ENCODE results near the gene GSDME. TPM values are rescaled to one million over a fixed set of nuclear protein-coding genes. Genes with fewer than 3 reads are reported as not detected.

The GSDME gene
- total RNA-seq, 1 experiment from 2014 or later, result 5.5 TPM

GRCh38 chr7:24767878-24768569 lies 10.8 kb upstream of the GSDME start:
- Histone ChIP-seq H3K79me2 (ENCODE audit: insufficient read depth, low read length) (no peaks in the 10 kb centered on the region), H3K14ac (ENCODE audit: insufficient read depth, low read length) (no peak overlapping the region), H3K4ac (ENCODE audit: low read depth, low read length) (no peak overlapping the region), H2BK120ac (ENCODE audit: low read depth, low read length, poor library complexity, severe bottlenecking) (no peak overlapping the region), H4K5ac (ENCODE audit: insufficient read length, low read depth, low read length) (no peak overlapping the region), H3K9me3 (ENCODE audit: control insufficient read depth, low read depth, low read length) (no peaks in the 10 kb centered on the region), H3K27me3 (ENCODE audit: insufficient read depth, low read length) (no peaks in the 10 kb centered on the region), H3K56ac (ENCODE audit: insufficient read length, low read depth, low read length) (no peak overlapping the region), H2AK5ac (ENCODE audit: insufficient read length, low read length) (no peak overlapping the region), H4K91ac (ENCODE audit: insufficient read length, low read depth, low read length) (no peak overlapping the region), H3K18ac (ENCODE audit: insufficient read length, low read depth, low read length) (no peak overlapping the region), H3K27ac (ENCODE audit: insufficient read length, low read depth, low read length) (no peak overlapping the region), H2BK5ac (ENCODE audit: insufficient read length, low read length) (no peak overlapping the region), H3K23me2 (ENCODE audit: insufficient read length, low read depth, low read length, poor library complexity, severe bottlenecking) (no peaks in the 10 kb centered on the region), H3K4me1 (ENCODE audit: insufficient read depth, low read length) (no peaks in the 10 kb centered on the region), H3K4me2 (ENCODE audit: insufficient read depth, insufficient read length, low read length) (no peak overlapping the region), H2AFZ (ENCODE audit: low read length) (no peak overlapping the region), H3K79me1 (ENCODE audit: insufficient read depth, low read depth, low read length, poor library complexity, severe bottlenecking) (no peaks in the 10 kb centered on the region), H4K8ac (replicated peaks; ENCODE audit: insufficient read length, low read depth, low read length) (no peak overlapping the region), H3K23ac (ENCODE audit: insufficient read length, low read depth, low read length) (no peak overlapping the region), H4K20me1 (ENCODE audit: control insufficient read depth, insufficient read depth, insufficient read length) (no peaks in the 10 kb centered on the region), H3T11ph (ENCODE audit: low read length) (no peak overlapping the region), H2BK15ac (ENCODE audit: low read depth, low read length) (no peak overlapping the region), H2BK12ac (ENCODE audit: insufficient read length, low read depth, low read length) (no peak overlapping the region), H3K9ac (ENCODE audit: extremely low read depth, insufficient read length, low read length) (no peak overlapping the region), H2BK20ac (ENCODE audit: low read depth, low read length, poor library complexity, severe bottlenecking) (no peak overlapping the region)
- Mint-ChIP-seq H3K27me3 (ENCODE audit: low read depth) (peaks cover 5% of the 10 kb centered on the region), H3K4me3 (no peak overlapping the region), H3K9me3 (no peaks in the 10 kb centered on the region; a peak in 1 of 5 replicates), H3K36me3 (ENCODE audit: insufficient read depth in 1 of 3, low read depth in 3 of 3) (no peaks in the 10 kb centered on the region), H3K27ac (0 out of 7 replicates have a peak overlapping the region, but pooled peaks of 1 of the 3 experiments have one; percentile 35), H3K4me1 (peaks cover 5 to 11% of the 10 kb centered on the region in 2 experiments)
- no peak for DNase-seq
- WGBS (ENCODE audit: extremely low coverage, insufficient read length, low lambda C conversion rate), result no CpG with 5 or more reads among the region's 9 CpGs
- TF ChIP-seq CTCF (conservative IDR thresholded peaks at IDR 0.05), result peak; percentile 43

Data from H9 (cell line).